C1 segment of cervical spinal cord (tissue), 14 donors: Measurements from ENCODE around the gene NSD1.
"Not testable (repeated sequence)": the region's sequence is repeated elsewhere in the genome, so short reads cannot be mapped to it uniquely, and the experiment has no call there.

Experiments
- DNase-seq, 14 donors: peaks; one replicate each; lab custom pipeline; 2025; lab: John Stamatoyannopoulos, UW

NSD1 gene

GRCh38 chr5:177169271-177169670, 35.7 kb downstream of the NSD1 start:
- no peak for DNase-seq

DNA sequence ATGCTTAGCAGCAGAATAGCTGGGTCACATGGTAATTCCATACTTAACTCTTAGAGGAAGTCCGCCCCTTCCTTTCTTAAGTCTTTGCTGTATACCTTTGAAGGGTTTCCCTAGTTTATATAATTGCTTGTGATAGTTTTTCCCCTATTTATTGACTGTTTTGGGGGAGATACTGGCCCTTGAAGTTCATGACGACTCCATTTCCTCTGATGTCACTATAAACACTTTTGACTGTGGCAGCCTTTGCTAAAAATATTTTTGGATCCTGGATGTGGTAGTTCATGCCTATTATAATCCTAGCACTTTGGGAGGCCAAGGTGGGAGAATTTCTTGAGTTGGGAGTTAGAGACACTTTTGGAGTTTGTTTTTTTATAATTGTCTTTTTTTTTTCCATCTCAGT, 38.4 kb downstream of the NSD1 start:
- no peak for DNase-seq

- DNase-seq: no peak
Measured at GRCh38 chr5:177175336-177175735, 41.8 kb downstream of the NSD1 start.

GRCh38 chr5:177176175-177176711, 42.7 kb downstream of the NSD1 start:
- DNase-seq: no peak

GRCh38 chr5:177177847-177178437, 44.4 kb downstream of the NSD1 start:
- not testable (repeated sequence) for DNase-seq

- no peak for DNase-seq
Measured at GRCh38 chr5:177178733-177179304, 45.2 kb downstream of the NSD1 start.

DNA sequence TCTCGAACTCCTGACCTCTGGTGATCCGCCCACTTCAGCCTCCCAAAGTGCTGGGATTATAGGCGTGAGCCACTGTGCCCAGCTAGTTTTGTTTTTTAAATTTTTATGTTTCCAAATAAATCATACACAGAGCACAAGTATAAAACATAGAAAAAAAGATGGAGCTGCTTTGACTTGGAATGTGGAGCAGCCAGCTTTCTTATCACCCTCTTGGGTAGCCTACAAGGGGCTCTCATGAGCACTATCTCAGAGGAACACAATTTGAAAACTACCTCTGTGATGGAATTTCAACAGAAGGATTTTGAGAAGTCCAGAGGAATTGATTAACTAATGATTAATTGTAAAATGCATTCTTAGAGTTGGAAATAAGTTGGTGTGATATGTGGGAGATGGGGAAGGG, 45.9 kb downstream of the NSD1 start:
- DNase-seq: no peak

DNA sequence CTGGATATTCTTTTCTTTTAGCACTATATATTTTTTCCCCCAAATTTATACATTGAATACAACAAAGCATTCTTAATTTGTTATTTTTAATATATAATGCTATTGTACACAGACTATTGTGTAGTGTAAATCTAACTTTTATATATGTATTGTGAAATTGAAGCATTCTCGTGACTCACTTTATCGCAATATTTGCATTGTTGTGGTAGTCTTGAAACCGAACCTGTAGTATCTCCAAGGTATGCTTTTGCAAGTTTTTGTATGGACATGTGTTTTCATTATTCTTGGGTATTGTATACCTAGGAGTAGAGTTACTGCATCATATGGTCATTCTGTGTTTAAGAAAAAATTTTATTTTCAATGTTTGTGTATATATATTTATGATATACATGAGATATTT, 49.6 kb downstream of the NSD1 start:
- DNase-seq: no peak

DNA sequence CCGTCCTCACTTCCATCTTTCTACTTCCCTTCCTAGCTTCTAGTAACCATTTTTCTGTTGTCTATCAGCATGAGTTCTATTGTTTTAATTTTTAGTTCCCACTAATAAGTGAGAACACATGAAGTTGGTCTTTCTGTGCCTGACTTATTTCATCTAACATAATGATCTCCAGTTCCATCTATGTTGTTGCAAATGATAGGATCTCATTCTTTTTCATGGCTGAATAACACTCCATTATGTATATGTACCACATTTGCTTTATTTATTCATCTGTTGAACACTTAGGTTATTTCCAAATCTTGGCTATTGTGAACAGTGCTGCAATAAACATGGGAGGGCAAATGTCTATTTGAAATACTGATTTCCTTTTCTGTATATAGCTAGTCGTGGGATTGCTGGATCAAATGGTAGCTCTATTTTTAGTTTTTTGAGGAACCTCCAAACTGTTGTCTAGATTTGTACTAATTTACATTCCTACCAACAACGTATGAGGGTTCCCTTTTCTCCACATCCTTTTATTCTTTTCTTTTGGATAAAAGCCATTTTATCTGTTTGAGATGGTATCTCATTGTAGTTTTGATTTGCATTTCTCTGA, 50.3 kb downstream of the NSD1 start:
- DNase-seq: no peak

DNA sequence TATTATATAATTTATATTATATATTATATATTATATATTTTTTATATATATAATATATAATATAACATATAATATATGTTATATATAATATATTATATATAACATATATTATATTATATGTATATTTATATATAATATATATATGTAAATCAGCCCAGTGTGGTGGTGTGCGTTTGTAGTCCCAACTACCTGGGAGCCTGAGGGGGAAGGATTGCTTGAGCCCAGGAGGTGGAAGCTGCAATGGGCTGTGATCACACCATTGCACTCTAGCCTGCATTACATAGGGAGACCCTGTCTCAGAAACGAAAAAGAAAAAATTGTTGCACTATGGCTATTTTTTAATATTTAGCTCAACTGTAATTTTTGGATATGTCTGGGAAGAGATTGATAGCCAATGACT, 52.4 kb downstream of the NSD1 start:
- no peak for DNase-seq

DNA sequence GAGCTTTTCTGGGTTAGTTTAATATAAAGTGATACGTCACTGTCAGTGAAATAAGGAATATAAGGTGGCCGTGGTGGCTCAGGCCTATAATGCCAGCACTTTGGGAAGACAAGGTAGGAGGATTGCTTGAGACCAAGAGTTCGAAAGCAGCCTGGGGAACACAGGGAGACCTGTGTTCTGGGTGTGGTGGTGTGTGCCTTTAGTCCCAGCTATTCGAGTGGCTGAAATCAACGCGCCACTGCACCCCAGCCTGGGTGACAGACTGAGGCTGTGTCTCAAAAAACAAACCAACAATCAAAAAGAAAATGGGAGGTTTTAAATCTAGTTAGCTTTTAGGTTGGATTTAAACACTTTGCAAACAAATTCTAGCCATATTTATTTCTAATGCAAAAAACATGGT, 53.1 kb downstream of the NSD1 start:
- no peak for DNase-seq

GRCh38 chr5:177188775-177189174, 55.2 kb downstream of the NSD1 start:
- DNase-seq: no peak

- no peak for DNase-seq
Measured at GRCh38 chr5:177189416-177189815, 55.8 kb downstream of the NSD1 start.

- no peak for DNase-seq
Measured at GRCh38 chr5:177189965-177190364, 56.4 kb downstream of the NSD1 start.

DNA sequence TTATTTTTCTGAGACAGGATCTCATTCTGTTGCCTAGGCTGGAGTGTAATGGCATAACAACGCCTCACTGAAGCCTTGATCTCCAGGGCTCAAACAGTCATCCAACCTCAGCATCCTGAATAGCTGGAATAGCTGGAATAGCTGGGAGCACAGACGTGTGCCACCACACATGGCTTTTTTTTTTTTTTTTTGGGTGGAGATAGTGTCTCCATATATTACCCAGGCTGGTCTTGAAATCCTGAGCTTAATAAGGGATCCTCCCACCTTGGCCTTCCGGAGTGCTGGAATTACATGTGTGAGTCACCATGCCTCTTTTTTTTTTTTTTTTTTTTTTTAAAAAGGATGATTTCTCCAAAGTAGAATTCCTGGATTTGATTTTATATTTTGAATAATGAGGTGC, 60.7 kb downstream of the NSD1 start:
- no peak for DNase-seq

GRCh38 chr5:177195307-177195952, 61.9 kb downstream of the NSD1 start:
- no peak for DNase-seq

GRCh38 chr5:177198738-177199137, 65.2 kb downstream of the NSD1 start:
- no peak for DNase-seq

DNA sequence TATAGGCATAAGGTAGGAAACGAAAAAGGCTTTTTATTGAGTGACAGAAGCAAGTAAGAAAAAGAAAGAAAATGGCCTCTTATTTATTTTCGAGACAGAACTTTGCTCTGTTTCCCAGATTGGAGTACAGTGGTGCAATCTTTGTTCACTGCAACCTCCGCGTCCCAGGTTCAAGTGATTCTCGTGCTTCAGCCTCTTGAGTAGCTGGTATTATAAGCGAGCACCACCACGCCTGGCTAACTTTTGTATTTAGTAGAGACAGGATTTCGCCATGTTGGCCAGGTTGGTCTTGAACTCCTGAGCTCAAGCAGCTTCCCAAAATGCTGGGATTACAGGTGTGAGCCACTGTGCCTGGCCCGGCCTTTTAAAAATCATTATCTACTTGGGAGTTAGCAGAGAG, 70.7 kb downstream of the NSD1 start:
- no peak for DNase-seq

GRCh38 chr5:177209610-177210009, 76.0 kb downstream of the NSD1 start:
- no peak for DNase-seq

GRCh38 chr5:177212242-177212641, 78.7 kb downstream of the NSD1 start:
- no peak for DNase-seq

DNA sequence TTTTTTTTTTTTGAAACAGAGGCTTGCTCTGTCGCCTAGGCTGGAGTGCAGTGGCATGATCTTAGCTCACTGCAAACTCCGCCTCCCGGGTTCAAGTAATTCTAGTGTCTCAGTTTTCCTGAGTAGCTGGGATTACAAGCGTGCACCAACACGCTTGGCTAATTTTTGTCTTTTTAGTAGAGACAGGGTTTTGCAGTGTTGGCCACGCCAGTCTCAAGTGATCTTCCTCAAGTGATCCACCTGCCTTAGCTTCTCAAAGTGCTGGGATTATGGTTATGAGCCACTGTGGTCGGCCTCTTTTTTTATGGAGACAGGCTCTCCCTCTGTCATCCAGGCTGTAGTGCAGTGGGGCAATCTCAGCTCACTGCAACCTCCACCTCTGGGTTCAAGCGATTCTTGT, 87.0 kb downstream of the NSD1 start:
- DNase-seq: no peak

- DNase-seq: no peak
Measured at GRCh38 chr5:177222269-177222668, 88.7 kb downstream of the NSD1 start.

GRCh38 chr5:177225798-177226197, 92.2 kb downstream of the NSD1 start:
- DNase-seq: no peak
